A549 (cell line): Measurements from ENCODE around the gene RPL27A.

Experiments used
- CHD4 ChIP-seq: fragments of 200-600 bp; sonication (generic); IDR thresholded peaks from 2 replicates; pipeline ENCODE4 v1.6.1; 2016; ENCODE audit warnings: antibody characterized with exemption, mild to moderate bottlenecking, borderline replicate concordance
- EP300 ChIP-seq, 2 experiments: fragments of >200 bp; sonication (Bioruptor Twin); formaldehyde crosslinking; IDR thresholded peaks; 2 replicates in 1 of 2; 3 replicates in 1 of 2; pipeline ENCODE4 v1.6.1; 2016 to 2017
- ESRRA ChIP-seq: fragments of 150-350 bp; IDR thresholded peaks from 2 replicates; pipeline ENCODE4 v1.6.1; 2014; ENCODE audit warnings: mild to moderate bottlenecking, low read length, borderline replicate concordance
- JUN ChIP-seq, 2 experiments: fragments of >200 bp; sonication (Bioruptor Twin); formaldehyde crosslinking; IDR thresholded peaks; 2 replicates in 1 of 2; 3 replicates in 1 of 2; pipeline ENCODE4 v1.6.1; 2016 to 2017
- MAFK ChIP-seq: fragments of 450-650 bp; IDR thresholded peaks from 2 replicates; pipeline ENCODE4 v1.6.1; 2014; ENCODE audit not compliant: partially characterized antibody
- RAD21 ChIP-seq, 2 experiments: fragments of >200 bp in 1 of 2; sonication (Bioruptor Twin) in 1 of 2; formaldehyde crosslinking in 1 of 2; IDR thresholded peaks in 1 of 2; conservative IDR thresholded peaks in 1 of 2; 2 replicates in 1 of 2; 3 replicates in 1 of 2; pipeline ENCODE4 v1.6.1; 2012 to 2018; ENCODE audit warnings: inconsistent platforms in 1 of 2
- RFX5 ChIP-seq: fragments of 450-650 bp; IDR thresholded peaks from 2 replicates; pipeline ENCODE4 v1.7.1; 2014; ENCODE audit warnings: antibody characterized with exemption, mild to moderate bottlenecking, moderate library complexity
- SMC3 ChIP-seq: fragments of >200 bp; sonication (Bioruptor Twin); formaldehyde crosslinking; IDR thresholded peaks from 3 replicates; pipeline ENCODE4 v1.6.1; 2018; ENCODE audit warnings: inconsistent platforms
- TP53 ChIP-seq: fragments of 250-450 bp; sonication (Bioruptor Pico); IDR thresholded peaks from 2 replicates; pipeline ENCODE4 v1.5.0; 2021; ENCODE audit warnings: mild to moderate bottlenecking, moderate library complexity
- TF ChIP-seq, protein P1 (sequence below): fragments of >200 bp; sonication (Bioruptor Twin); formaldehyde crosslinking; IDR thresholded peaks from 3 replicates; pipeline ENCODE4 v1.5.1; 2016
- TF ChIP-seq, protein P2 (sequence below): IDR thresholded peaks from 2 replicates; pipeline ENCODE4 v1.6.1; 2012
- TF ChIP-seq, protein P3 (sequence below): IDR thresholded peaks from 2 replicates; pipeline ENCODE4 v1.6.1; 2012
- TF ChIP-seq, protein P4 (sequence below): fragments of 250-450 bp; sonication (Bioruptor Pico); IDR thresholded peaks from 2 replicates; pipeline ENCODE4 v1.5.0; 2020; ENCODE audit warnings: low read depth, mild to moderate bottlenecking, moderate library complexity

DNA sequence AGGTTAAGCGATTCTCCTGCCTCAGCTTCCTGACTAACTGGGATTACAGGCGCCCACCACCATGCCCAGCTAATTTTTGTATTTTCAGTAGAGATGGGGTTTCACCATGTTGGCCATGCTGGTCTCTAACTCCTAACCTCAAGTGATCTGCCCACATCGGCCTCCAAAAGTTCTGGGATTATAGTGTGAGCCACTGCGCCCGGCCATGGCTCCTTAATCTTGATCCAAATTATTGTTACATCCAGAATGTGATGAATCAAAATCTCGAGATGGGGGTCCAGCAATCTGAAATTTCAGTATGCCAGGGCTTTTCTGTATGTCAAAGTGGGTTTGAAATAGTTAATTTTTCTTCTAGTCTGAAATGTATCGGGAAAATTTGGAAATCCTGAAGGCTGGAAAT is 3.7 kb downstream of the RPL27A start:
- TF ChIP-seq, protein P1, sequence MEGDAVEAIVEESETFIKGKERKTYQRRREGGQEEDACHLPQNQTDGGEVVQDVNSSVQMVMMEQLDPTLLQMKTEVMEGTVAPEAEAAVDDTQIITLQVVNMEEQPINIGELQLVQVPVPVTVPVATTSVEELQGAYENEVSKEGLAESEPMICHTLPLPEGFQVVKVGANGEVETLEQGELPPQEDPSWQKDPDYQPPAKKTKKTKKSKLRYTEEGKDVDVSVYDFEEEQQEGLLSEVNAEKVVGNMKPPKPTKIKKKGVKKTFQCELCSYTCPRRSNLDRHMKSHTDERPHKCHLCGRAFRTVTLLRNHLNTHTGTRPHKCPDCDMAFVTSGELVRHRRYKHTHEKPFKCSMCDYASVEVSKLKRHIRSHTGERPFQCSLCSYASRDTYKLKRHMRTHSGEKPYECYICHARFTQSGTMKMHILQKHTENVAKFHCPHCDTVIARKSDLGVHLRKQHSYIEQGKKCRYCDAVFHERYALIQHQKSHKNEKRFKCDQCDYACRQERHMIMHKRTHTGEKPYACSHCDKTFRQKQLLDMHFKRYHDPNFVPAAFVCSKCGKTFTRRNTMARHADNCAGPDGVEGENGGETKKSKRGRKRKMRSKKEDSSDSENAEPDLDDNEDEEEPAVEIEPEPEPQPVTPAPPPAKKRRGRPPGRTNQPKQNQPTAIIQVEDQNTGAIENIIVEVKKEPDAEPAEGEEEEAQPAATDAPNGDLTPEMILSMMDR = no peak
- TF ChIP-seq RAD21 (conservative IDR thresholded peaks at IDR 0.05 in 1 of 2, IDR thresholded peaks at IDR 0.05 in 1 of 2) = no peak
- no peak for TF ChIP-seq MAFK
- TF ChIP-seq, protein P2, sequence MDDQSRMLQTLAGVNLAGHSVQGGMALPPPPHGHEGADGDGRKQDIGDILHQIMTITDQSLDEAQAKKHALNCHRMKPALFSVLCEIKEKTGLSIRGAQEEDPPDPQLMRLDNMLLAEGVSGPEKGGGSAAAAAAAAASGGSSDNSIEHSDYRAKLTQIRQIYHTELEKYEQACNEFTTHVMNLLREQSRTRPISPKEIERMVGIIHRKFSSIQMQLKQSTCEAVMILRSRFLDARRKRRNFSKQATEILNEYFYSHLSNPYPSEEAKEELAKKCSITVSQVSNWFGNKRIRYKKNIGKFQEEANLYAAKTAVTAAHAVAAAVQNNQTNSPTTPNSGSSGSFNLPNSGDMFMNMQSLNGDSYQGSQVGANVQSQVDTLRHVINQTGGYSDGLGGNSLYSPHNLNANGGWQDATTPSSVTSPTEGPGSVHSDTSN = no peak
- no peak for TF ChIP-seq CHD4
- TF ChIP-seq, protein P3, sequence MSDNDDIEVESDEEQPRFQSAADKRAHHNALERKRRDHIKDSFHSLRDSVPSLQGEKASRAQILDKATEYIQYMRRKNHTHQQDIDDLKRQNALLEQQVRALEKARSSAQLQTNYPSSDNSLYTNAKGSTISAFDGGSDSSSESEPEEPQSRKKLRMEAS = no peak
- TF ChIP-seq, protein P4, sequence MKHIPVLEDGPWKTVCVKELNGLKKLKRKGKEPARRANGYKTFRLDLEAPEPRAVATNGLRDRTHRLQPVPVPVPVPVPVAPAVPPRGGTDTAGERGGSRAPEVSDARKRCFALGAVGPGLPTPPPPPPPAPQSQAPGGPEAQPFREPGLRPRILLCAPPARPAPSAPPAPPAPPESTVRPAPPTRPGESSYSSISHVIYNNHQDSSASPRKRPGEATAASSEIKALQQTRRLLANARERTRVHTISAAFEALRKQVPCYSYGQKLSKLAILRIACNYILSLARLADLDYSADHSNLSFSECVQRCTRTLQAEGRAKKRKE = no peak
- no peak for TF ChIP-seq EP300 (IDR thresholded peaks at IDR 0.05)
- TF ChIP-seq JUN (IDR thresholded peaks at IDR 0.05) = no peak; a peak in 1 of 5 replicates
- TF ChIP-seq ESRRA = no peak
- no peak for TF ChIP-seq TP53
- TF ChIP-seq SMC3 = no peak
- TF ChIP-seq RFX5 = no peak
